K562 (cell line): Measurements from ENCODE around the gene GALNT9. TPM values are rescaled to one million over a fixed set of nuclear protein-coding genes. Genes with fewer than 3 reads are reported as not detected.

Source experiments
- ATAC-seq: fragments of 200-7000 bp; cut with Tn5 transposase; 3 replicates; pipeline ENCODE4 v1.9.1; 2020; ENCODE audit warnings: moderate library complexity
- BruUV-seq: library from RNA; stranded (reverse); fragments of 400-500 nt; replicated peaks from 2 replicates; lab custom pipeline; 2021; lab: Mats Ljungman, UMichigan
- CTCF ChIA-PET: fragments of 300-600 bp; formaldehyde crosslinking; extraction: SDS; loops from one replicate; lab custom pipeline; 2021; ENCODE audit warnings: low intra/inter-chr PET ratio; lab: Yijun Ruan, JAX
- POLR2A ChIA-PET: fragments of 300-600, 350-650 bp; sonication (Branson Sonifier 250); formaldehyde crosslinking; extraction: SDS; loops from one replicate; lab custom pipeline; 2021; ENCODE audit warnings: antibody characterized with exemption, inconsistent platforms; lab: Yijun Ruan, JAX
- DNase-seq, 4 experiments: peaks; one replicate each; pipeline versions ENCODE4 v3.0.0 to v3.0.0-alpha.2; 2011 to 2018; ENCODE audit warnings: low spot score in 3 of 4, mixed read lengths in 3 of 4; ENCODE audit errors: extremely low read depth in 1 of 4
- FAIRE-seq: peaks from 2 replicates; lab custom pipeline; 2011; peaks lifted over from hg19 to GRCh38; lab: Jason Lieb, UNC
- H2AFZ ChIP-seq: 2 replicates; pipeline ENCODE4 v1.6.0; 2011; ENCODE audit warnings: low read depth, low read length, control low read depth, inconsistent platforms
- H3K27ac ChIP-seq: fragments of 200-600 bp; 3 replicates; pipeline ENCODE4 v1.8.0; 2011; ENCODE audit warnings: low read depth, mild to moderate bottlenecking, control low read depth, inconsistent platforms, low read length, moderate library complexity, mixed read lengths; ENCODE audit errors: extremely low read depth
- H3K27me3 ChIP-seq, 2 experiments: fragments of 300-600 bp in 1 of 2; 2 replicates in 1 of 2; 3 replicates in 1 of 2; pipeline versions ENCODE4 v1.6.0 to v1.8.0; 2011; ENCODE audit warnings: inconsistent platforms in 2 of 2, low read length in 2 of 2, mild to moderate bottlenecking in 1 of 2, mixed read lengths in 1 of 2, moderate library complexity in 1 of 2; ENCODE audit not compliant: control insufficient read depth in 2 of 2, insufficient read depth in 2 of 2
- H3K36me3 ChIP-seq: fragments of 300-600 bp; 3 replicates; pipeline ENCODE4 v1.8.0; 2011; ENCODE audit warnings: mild to moderate bottlenecking, low read length, inconsistent platforms; ENCODE audit not compliant: control insufficient read depth, insufficient read depth
- H3K4me1 ChIP-seq, 2 experiments: fragments of 200-600 bp in 1 of 2; replicated peaks in 1 of 2; 2 replicates in 1 of 2; 3 replicates in 1 of 2; pipeline versions ENCODE4 v1.5.1 to v1.8.0; 2011; ENCODE audit warnings: inconsistent platforms in 2 of 2, low read length in 2 of 2, mild to moderate bottlenecking in 1 of 2, mixed read lengths in 1 of 2, moderate library complexity in 1 of 2; ENCODE audit not compliant: control insufficient read depth in 2 of 2, insufficient read depth in 2 of 2
- H3K4me2 ChIP-seq: 2 replicates; pipeline ENCODE4 v1.6.1; 2011; ENCODE audit warnings: low read length, control low read depth, inconsistent platforms, mixed read lengths; ENCODE audit not compliant: insufficient read depth
- H3K4me3 ChIP-seq: fragments of 200-600 bp; sonication (generic), shearing (Covaris generic); 2 replicates; pipeline ENCODE4 v1.5.1; 2016; ENCODE audit warnings: control low read depth, inconsistent platforms
- H3K79me2 ChIP-seq: fragments of 200-600 bp; 3 replicates; pipeline ENCODE4 v1.8.0; 2011; ENCODE audit warnings: low read length, inconsistent platforms; ENCODE audit not compliant: control insufficient read depth, insufficient read depth
- H3K9ac ChIP-seq, 2 experiments: 2 replicates each; pipeline versions ENCODE4 v1.6.0 to v1.6.1; 2011; ENCODE audit warnings: low read depth in 2 of 2, low read length in 2 of 2, control low read depth in 1 of 2, inconsistent platforms in 1 of 2, mild to moderate bottlenecking in 1 of 2, mixed read lengths in 1 of 2; ENCODE audit not compliant: insufficient read depth in 1 of 2
- H3K9me1 ChIP-seq: one replicate; pipeline ENCODE4 v1.6.0; 2011; ENCODE audit warnings: inconsistent platforms, mild to moderate bottlenecking, low read length, moderate library complexity; ENCODE audit not compliant: control insufficient read depth, insufficient read depth
- H3K9me3 ChIP-seq: replicated peaks from 2 replicates; pipeline ENCODE4 v1.5.1; 2011; ENCODE audit warnings: low read depth, low read length, inconsistent platforms; ENCODE audit not compliant: control insufficient read depth, insufficient read depth
- H4K20me1 ChIP-seq: replicated peaks from 2 replicates; pipeline ENCODE4 v1.6.1; 2011; ENCODE audit warnings: low read length, inconsistent platforms, mixed read lengths; ENCODE audit not compliant: control insufficient read depth, insufficient read depth
- BCOR ChIP-seq: fragments of 450-650 bp; IDR thresholded peaks from 2 replicates; pipeline ENCODE4 v1.6.1; 2016
- HLTF ChIP-seq: fragments of 450-650 bp; IDR thresholded peaks from 2 replicates; pipeline ENCODE4 v1.6.1; 2016
- HNRNPUL1 ChIP-seq: fragments of 200-400 bp; formaldehyde crosslinking; IDR thresholded peaks from 2 replicates; pipeline ENCODE4 v1.6.1; 2017; ENCODE audit warnings: low read length
- KDM1A ChIP-seq, 2 experiments: fragments of 450-650 bp; IDR thresholded peaks; 2 replicates each; pipeline ENCODE4 v1.6.1; 2016; ENCODE audit warnings: mild to moderate bottlenecking in 2 of 2
- NFIC ChIP-seq: fragments of 450-650 bp; IDR thresholded peaks from 2 replicates; pipeline ENCODE4 v1.6.1; 2017; ENCODE audit warnings: mild to moderate bottlenecking, inconsistent platforms
- NR2C1 ChIP-seq, 2 experiments: fragments of 450-650 bp; IDR thresholded peaks; 2 replicates each; pipeline ENCODE4 v1.6.1; 2017; ENCODE audit warnings: mild to moderate bottlenecking in 2 of 2, antibody characterized with exemption in 1 of 2, inconsistent platforms in 1 of 2, missing compliant biosample characterization in 1 of 2, missing genetic modification characterization in 1 of 2
- RBM25 ChIP-seq: fragments of 200-400 bp; formaldehyde crosslinking; IDR thresholded peaks from 2 replicates; pipeline ENCODE4 v1.6.1; 2018; ENCODE audit warnings: low read length, low read depth, moderate library complexity; ENCODE audit not compliant: severe bottlenecking
- SMARCA5 ChIP-seq: fragments of 450-650 bp; IDR thresholded peaks from 2 replicates; pipeline ENCODE4 v1.6.1; 2016
- TAL1 ChIP-seq: fragments of 450-650 bp; IDR thresholded peaks from 2 replicates; pipeline ENCODE4 v1.6.1; 2016; ENCODE audit warnings: mild to moderate bottlenecking
- ZBTB17 ChIP-seq: fragments of 450-650 bp; formaldehyde crosslinking; IDR thresholded peaks from 2 replicates; pipeline ENCODE4 v1.4.0; 2020; ENCODE audit warnings: mild to moderate bottlenecking
- ZNF282 ChIP-seq: sonication (generic); formaldehyde crosslinking; IDR thresholded peaks from 2 replicates; pipeline ENCODE4 v1.8.1; 2023; ENCODE audit warnings: missing genetic modification reagents
- ZNF584 ChIP-seq: fragments of 200-800 bp; sonication (Bioruptor generic); IDR thresholded peaks from 2 replicates; pipeline ENCODE4 v1.6.1; 2016; ENCODE audit warnings: low read depth, mild to moderate bottlenecking, missing genetic modification characterization, missing compliant biosample characterization
- ZNF778 ChIP-seq: fragments of 450-650 bp; formaldehyde crosslinking; IDR thresholded peaks from 2 replicates; pipeline ENCODE4 v1.4.0; 2020; ENCODE audit warnings: mild to moderate bottlenecking, moderate library complexity
- ZNF79 ChIP-seq: fragments of 250-450 bp; sonication (Bioruptor Pico); IDR thresholded peaks from 2 replicates; pipeline ENCODE4 v1.4.0; 2020; ENCODE audit warnings: low read depth, mild to moderate bottlenecking, moderate library complexity
- WGBS: fragments of 100-300 bp; shearing (Covaris generic); methylation state at CpG from one replicate; pipeline ENCODE4 v1.1.6; 2016; ENCODE audit warnings: low coverage, mixed read lengths; ENCODE audit not compliant: insufficient coverage; ENCODE audit errors: missing lambda C conversion rate; 5-methylcytosine and 5-hydroxymethylcytosine counted together
- in situ Hi-C: fragments of 300-500 bp; cut with MboI; formaldehyde crosslinking; loops from 4 replicates; pipeline ENCODE4 v1.15.0; 2018; ENCODE audit warnings: inconsistent platforms, mixed read lengths
- intact Hi-C: fragments of 100-400 bp; cut with micrococcal nuclease; formaldehyde crosslinking; loops from 2 replicates; pipeline ENCODE4 v1.14.2; 2022
- polyA plus RNA-seq, 8 experiments: library from polyadenylated mRNA; depleted of rRNA in 4 of 8; stranded (reverse) in 5 of 8; unstranded in 3 of 8; fragments of >200 nt; fragmentation: Nextera tagmentation in 2 of 8; fragmentation: Illumina TruSeq in 1 of 8; extraction: Ambion mirVana in 2 of 8; extraction: Trizol in 1 of 8; gene quantifications; 2 replicates each; pipeline versions ENCODE4 v1.2.1 to v1.2.3, GENCODE V29; 2011 to 2014; ENCODE audit warnings: inconsistent platforms in 1 of 8, missing spikeins in 1 of 8
- total RNA-seq, 7 experiments: library from RNA; depleted of rRNA in 6 of 7; stranded (reverse); fragments of >200 nt in 6 of 7; fragmentation: Illumina TruSeq in 2 of 7; extraction: Trizol in 2 of 7; gene quantifications; 2 replicates each; pipeline versions ENCODE4 v1.2.1 to v1.2.3, GENCODE V29; 2011 to 2021; ENCODE audit warnings: low replicate concordance in 1 of 7

The GALNT9 gene
- total and polyA plus RNA-seq, 9 of the 15 experiments (the other 6 are each of a cell fraction or from before 2014, with no cell fraction given) = not detected

DNA sequence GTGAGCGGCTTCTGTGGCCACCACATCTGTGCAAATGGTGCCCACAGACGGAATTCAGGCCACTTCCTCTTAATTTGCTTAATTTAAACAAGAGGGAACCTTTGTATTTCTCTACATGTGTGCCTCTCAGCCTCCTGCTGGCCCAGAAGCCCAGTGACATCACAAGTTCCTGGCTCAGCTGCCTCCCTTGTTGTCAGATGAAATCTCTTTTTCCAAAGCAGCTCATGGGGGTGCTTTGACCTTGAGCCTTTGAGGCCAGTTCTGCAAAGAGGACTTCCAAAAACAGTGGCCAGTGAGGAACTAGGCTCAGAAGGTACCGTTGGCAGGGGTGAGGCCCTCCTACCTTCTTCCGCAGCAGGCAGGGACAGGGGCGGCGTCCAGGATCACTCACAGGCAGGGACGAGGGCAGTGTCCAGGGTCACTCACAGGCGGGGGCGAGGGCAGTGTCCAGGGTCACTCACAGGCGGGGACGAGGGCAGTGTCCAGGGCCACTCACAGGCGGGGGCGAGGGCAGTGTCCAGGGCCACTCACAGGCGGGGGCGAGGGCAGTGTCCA lies 35.0 kb upstream of the GALNT9 start (continued):
- TF ChIP-seq ZBTB17 (no peak), NR2C1 (IDR thresholded peaks at IDR 0.05) (no peak), NR2C1 (tag; IDR thresholded peaks at IDR 0.05) (no peak), HNRNPUL1 (no peak), ZNF778 (CRISPR knock-in tag) (no peak), ZNF584 (CRISPR knock-in tag) (no peak)

- no peak for FAIRE-seq
- 1% methylated on average over 20 of the region's 22 CpGs for whole genome bisulfite sequencing
- no peak overlapping the region for H3K4me3 ChIP-seq
- no peaks in the 10 kb centered on the region for H4K20me1 ChIP-seq
- CTCF ChIA-PET = no interaction called here
- POLR2A ChIA-PET = no interaction called here
- H3K9ac ChIP-seq = no peak overlapping the region
- H2AFZ ChIP-seq = no peak overlapping the region
- no peak overlapping the region for H3K27ac ChIP-seq
- peaks cover 0 to 3% of the 10 kb centered on the region in 2 experiments; a peak in 1 of 5 replicates for H3K4me1 ChIP-seq
- H3K9me1 ChIP-seq = no peaks in the 10 kb centered on the region
- intact Hi-C loops = no loop called here
- no peak for ATAC-seq
- H3K36me3 ChIP-seq = no peaks in the 10 kb centered on the region
- TF ChIP-seq TAL1 = no peak
- TF ChIP-seq NFIC = peak; percentile 47; the same call in 1 of the 2 replicates
- TF ChIP-seq SMARCA5 = peak; percentile 69; the same call in 1 of the 2 replicates
- 0 out of 2 replicates have a peak, but pooled peaks have one; percentile 33 for TF ChIP-seq HLTF
- no peak for TF ChIP-seq ZNF79 (CRISPR knock-in tag)
- no peak for TF ChIP-seq ZNF282 (CRISPR knock-in tag)
- peak; percentile 33; the same call in 1 of the 2 replicates for TF ChIP-seq BCOR
- TF ChIP-seq KDM1A (IDR thresholded peaks at IDR 0.05) = 0 out of 4 replicates have a peak, but pooled peaks of 1 of the 2 experiments have one; percentile 7
- peak; percentile 75 for TF ChIP-seq RBM25
- no peak overlapping the region for H3K4me2 ChIP-seq
- H3K27me3 ChIP-seq = peaks cover 0 to 50% of the 10 kb centered on the region in 2 experiments; a peak in 4 of 5 replicates
- H3K79me2 ChIP-seq = no peaks in the 10 kb centered on the region
- H3K9me3 ChIP-seq = no peaks in the 10 kb centered on the region
- DNase-seq = no peak
- in situ Hi-C loops = no loop called here
- BruUV-seq = no TSS peak
These were observed 34.4 kb upstream of the GALNT9 start for GRCh38 chr12:132363661-132364347.
